Measurements from ENCODE around the gene RNF10.
"Not testable (repeated sequence)": the region's sequence is repeated elsewhere in the genome, so short reads cannot be mapped to it uniquely, and the experiment has no call there.

The RNF10 gene

DNA sequence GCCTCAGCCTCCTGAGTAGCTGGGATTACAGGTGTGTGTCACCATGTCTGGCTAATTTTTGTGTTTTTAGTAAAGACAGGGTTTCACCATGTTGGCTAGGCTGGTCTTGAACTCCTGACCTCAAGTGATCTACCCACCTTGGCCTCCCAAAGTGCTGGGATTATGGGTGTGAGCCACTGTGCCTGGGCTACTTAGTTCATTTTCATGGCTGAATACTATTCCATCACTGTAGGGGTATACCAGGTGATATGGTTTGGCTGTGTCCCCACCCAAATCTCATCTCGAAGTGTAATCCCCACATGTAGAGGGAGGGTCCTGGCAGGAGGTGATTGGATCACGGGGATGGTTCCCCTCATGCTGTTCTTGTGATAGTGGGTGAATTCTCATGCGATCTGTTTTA lies 83.0 kb downstream of the RNF10 start:
- not testable (repeated sequence) for DNase-seq (ENCODE audit: low spot score)

DNA sequence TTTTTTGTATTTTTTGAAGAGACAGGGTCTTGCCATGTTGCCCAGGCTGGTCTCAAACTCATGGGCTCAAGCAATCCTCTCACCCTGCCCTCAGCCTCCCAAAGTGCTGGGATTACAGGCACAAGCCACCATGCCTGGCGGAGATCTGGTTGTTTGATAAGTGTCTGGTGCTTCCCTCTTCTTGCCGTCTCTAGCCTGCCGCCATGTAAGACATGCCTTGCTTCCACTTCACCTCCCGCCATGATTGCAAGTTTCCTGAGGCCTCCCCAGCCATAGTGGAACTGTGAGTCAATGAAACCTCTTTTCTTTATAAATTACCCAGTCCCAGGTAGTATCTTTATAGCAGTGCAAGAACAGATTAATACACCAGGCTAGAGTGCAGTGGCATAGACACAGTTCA lies 83.6 kb downstream of the RNF10 start:
- not testable (repeated sequence) for DNase-seq (ENCODE audit: low spot score)

GRCh38 chr12:120618954-120619615 lies 84.9 kb downstream of the RNF10 start:
- no peak for DNase-seq (ENCODE audit: low spot score)

DNA sequence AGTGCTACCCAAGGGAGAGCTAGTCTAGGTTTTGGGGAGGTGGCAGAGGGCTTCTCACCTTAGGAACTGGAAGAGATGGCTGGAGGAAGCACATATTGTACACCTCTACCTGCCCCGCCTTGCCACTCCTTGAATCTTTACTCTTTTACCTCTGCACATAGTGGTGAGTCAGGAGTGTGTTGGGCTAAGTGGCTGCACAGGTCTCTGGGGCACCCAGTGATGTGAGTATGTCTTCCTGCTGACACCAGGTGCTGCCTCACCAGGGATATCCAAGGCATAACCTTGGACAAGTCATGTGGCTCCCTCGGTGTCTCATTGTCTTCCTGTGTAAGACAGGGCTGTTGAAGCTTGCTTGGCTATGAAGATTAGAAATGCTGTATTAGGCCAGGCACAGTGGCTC lies 86.5 kb downstream of the RNF10 start:
- no peak for DNase-seq (ENCODE audit: low spot score)

DNA sequence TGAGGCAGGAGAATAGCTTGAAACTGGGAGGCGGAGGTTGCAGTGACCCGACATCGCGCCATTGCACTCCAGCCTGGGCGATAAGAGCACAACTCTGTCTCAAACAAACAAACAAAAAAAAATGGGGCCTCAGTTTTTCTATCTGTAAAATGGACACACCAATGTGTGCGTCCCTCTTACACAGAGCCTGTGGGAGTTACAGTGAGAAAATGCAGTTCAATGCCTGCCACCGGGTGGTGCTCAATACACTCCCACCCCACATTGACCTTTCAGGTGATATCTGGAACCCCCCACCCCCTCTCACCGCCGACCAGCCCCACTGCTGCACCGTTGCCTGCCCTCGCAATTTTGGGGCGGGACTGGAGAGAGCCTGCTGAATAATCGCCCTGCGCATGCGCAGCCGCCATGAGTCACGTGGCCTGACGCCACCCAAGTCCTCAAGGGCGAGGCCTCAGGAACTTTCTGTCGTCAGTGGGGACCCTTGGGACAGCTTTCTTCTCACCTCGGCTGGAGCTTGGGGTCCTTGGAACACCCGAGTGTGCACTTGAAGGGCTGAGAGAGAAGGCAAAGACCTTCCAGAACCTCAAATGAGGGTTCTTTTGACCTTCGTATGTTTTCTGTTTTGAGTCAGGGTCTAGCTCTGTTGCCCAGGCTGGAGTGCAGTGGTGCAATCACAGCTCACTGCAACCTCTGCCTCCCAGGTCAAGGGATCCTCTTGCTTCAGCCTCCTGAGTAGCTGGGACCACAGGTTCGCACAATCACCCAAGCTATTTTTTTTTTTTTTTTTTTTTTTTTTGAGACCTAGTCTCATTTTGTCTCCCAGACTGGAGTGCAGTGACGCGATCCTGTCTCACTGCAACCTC lies 91.6 kb downstream of the RNF10 start:
- no peak for DNase-seq (ENCODE audit: low spot score)
